ENCODE measurements around the gene RHCG. TPM values are rescaled to one million over a fixed set of nuclear protein-coding genes. Genes with fewer than 3 reads are reported as not detected.

RHCG gene
- polyA plus RNA-seq, 1 donor from 2014 or later, result not detected

DNA sequence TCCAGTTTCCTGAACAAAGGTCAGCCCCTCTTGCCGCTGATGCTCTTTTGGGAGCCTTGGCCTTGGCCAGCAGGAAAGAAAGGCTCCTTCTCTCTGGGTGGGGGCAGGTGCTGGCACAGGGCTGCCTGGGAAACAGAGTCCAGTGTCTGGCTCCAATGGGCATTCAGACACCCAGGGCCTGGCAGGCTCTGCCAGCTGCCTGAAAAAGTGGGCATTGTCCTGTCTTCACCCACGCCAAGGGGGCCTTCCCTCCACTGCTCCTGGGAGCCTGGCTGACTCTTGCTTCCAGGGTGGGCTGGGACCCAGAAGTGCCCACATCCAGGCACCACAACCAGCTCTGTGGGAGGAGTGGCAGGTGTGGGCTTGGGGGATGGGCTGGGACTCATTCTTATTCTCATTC, 62.7 kb downstream of the RHCG start:
- Mint-ChIP-seq H3K9me3 (no peaks in the 10 kb centered on the region), H3K36me3 (no peaks in the 10 kb centered on the region), H3K27me3 (peaks cover 3% of the 10 kb centered on the region), H3K4me3 (no peak overlapping the region), H3K27ac (no peak overlapping the region), H3K4me1 (peaks cover 7 to 11% (median 7%) of the 10 kb centered on the region in 3 donors)

DNA sequence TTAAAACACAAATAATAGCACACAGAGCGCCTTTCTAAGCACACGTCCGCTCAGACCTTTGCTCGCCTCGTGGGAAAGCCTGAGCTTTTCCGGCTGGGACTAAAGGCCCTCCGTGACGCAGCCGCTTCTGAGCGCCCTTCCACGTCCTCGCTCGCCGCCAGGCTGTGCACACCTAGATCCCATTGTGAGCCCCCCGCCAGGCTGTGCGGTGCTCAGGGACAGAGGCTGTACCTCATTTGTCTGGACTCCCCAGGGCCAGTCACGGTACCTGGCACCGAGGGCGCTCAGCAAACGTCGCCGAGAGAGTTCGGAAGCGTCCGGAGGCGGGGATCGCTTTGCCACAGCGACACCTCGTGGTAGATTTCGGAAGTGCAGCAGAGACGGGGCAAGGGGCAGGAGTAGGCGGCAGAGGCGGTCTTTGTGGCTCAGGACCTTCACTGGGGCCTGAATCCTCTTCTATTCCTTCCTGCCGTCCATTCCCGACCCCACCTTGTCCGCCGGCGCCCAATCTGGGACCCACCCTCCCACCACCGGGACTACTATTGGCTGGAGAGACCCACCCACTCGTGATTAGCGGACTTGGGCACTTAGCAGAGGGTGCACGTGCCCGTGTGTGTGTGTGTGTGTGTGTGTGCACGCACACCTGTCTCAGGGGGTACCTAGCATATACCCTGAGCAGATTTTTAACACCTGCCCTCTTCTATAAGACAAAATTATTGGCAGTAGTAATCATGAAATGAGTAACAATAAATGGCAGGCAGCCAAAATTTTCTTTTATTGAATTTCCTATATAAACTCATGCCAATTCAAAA, 65.6 kb downstream of the RHCG start:
- H3K36me3 Mint-ChIP-seq, result no peaks in the 10 kb centered on the region
- peaks cover 3% of the 10 kb centered on the region for H3K27me3 Mint-ChIP-seq
- peak overlapping the region; percentile 73 to 93 (median 87) for H3K4me3 Mint-ChIP-seq
- H3K4me1 Mint-ChIP-seq, result peaks cover 5 to 7% (median 6%) of the 10 kb centered on the region in 3 donors
- H3K27ac Mint-ChIP-seq, result peak overlapping the region in 1 of 3 donors; percentile 50
- H3K9me3 Mint-ChIP-seq, result no peaks in the 10 kb centered on the region

DNA sequence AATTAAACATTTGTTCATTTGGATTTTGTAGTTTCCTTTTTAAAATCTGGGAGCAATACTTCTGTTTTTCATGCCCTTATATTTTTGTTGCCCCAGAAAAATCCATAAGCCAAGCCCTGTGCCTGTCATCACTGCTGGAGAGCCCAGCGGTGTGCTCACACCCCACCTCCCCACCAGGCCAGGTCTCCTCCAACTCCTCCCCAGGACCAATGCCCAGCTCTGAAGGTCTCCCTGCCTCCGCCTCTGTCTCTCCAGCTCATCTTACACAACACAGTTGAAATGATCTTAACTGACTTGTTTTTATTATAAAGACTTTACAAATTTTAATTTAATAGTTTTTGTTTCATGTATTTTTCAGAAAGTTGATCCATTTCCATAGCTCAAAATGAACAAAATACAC, 66.4 kb downstream of the RHCG start:
- Mint-ChIP-seq H3K4me1 (peaks cover 5 to 7% (median 6%) of the 10 kb centered on the region in 3 donors), H3K4me3 (no peak overlapping the region), H3K36me3 (no peaks in the 10 kb centered on the region), H3K27ac (no peak overlapping the region), H3K9me3 (no peaks in the 10 kb centered on the region), H3K27me3 (peaks cover 3% of the 10 kb centered on the region)

DNA sequence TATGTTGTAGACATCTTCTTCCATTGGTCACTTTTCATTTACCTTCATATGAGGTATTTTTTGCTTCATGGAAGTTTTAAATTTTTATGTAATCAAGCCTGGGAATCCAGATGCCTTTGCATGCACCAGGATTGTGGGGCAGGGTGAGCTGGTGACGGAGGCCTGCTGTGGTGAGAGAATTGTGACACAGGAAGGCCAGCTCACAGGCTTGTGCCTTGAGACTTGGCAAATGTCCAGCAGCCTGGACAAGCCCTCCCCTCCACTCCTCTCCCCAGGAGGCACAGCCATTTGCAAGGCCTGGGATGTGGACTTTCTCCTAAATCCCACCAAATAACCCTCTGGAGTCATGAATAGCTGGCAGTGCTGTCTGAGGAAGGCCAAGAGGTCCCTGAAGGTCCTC, 67.4 kb downstream of the RHCG start:
- H3K27me3 Mint-ChIP-seq, result peaks cover 1% of the 10 kb centered on the region
- H3K27ac Mint-ChIP-seq, result no peak overlapping the region
- no peaks in the 10 kb centered on the region for H3K36me3 Mint-ChIP-seq

DNA sequence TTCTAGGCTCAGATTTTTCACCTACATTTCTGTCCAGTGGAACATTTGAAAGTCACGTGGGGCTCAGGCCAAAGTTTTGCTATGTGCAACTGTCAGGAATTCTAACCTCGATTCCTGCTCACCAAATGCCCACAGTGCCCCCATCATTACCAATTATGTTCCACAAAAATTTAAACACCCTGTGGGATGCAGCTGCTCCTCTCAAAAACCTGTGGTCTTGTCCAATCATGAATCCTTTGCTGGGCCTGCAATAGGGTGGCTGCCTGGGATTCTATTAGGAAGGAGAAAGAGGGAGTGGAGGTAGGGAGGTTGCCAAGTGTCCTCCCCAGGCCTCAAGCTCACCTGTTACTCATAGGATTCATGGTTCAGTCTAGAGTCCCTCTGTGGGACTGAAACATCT, 68.1 kb downstream of the RHCG start:
- H3K27ac Mint-ChIP-seq, result no peak overlapping the region
- H3K36me3 Mint-ChIP-seq, result no peaks in the 10 kb centered on the region
- H3K9me3 Mint-ChIP-seq, result no peaks in the 10 kb centered on the region
- no peak overlapping the region for H3K4me3 Mint-ChIP-seq
- peaks cover 1% of the 10 kb centered on the region for H3K27me3 Mint-ChIP-seq
- H3K4me1 Mint-ChIP-seq, result peaks cover 5 to 7% (median 6%) of the 10 kb centered on the region in 3 donors

More for the DNA sequence above, 67.4 kb downstream of the RHCG start:
- Mint-ChIP-seq H3K9me3 (no peaks in the 10 kb centered on the region), H3K4me3 (peak overlapping the region in 1 of 4 donors; percentile 4), H3K4me1 (peaks cover 5 to 7% (median 6%) of the 10 kb centered on the region in 3 donors)

DNA sequence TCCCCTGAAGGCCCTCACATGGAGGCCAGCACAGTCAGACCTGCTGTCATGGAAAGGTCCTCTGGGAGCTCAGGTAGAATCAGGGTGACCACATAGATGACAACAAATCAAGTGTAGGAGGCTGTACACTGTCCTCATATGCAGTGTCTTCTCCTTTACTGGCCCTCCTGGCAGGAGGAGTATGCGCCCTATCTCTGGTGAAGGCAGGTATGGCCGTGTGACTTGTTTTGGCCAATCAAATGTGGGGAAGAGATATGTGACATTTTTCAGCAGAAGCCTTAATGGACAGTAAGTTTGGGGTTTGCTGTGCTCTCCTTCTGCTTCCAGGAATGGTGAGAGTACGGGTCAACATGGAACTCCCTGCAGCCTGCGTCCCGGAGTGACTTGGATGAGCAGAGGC, 69.9 kb downstream of the RHCG start:
- H3K4me1 Mint-ChIP-seq, result peaks cover 5 to 7% (median 6%) of the 10 kb centered on the region in 3 donors
- H3K4me3 Mint-ChIP-seq, result no peak overlapping the region
- no peaks in the 10 kb centered on the region for H3K36me3 Mint-ChIP-seq
- peaks cover 9% of the 10 kb centered on the region for H3K27me3 Mint-ChIP-seq
- H3K9me3 Mint-ChIP-seq, result no peaks in the 10 kb centered on the region
- no peak overlapping the region for H3K27ac Mint-ChIP-seq

DNA sequence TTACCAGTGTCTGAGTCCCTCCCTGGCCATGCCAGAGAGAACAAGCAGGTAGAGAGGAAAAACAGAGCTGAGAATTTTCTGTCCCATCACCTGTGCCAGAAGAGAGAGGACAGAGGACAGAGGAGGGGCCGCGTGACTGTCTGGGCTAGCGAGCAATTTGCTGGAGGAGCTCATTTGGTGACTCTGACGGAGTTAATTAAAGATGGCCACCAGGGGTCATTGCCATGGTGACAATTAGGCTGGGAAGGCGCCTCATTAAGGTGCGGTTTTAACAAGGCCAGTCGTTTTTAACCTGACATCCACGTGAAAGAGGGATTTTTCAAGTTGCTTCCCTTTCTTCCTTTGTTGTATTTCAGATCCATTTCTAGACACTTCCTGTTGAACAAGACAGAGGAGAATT, 72.4 kb downstream of the RHCG start:
- Mint-ChIP-seq H3K36me3 (no peaks in the 10 kb centered on the region), H3K4me3 (no peak overlapping the region), H3K27me3 (peaks cover 18% of the 10 kb centered on the region), H3K4me1 (no peaks in the 10 kb centered on the region), H3K9me3 (no peaks in the 10 kb centered on the region), H3K27ac (no peak overlapping the region)

Other genes with a start within 250 kb of the RHCG start
- gene POLG, start 161.8 kb downstream of the RHCG start, polyA plus RNA-seq, result 46.5 TPM
- gene TICRR, start 78.9 kb upstream of the RHCG start, polyA plus RNA-seq, result not detected
- gene KIF7, start 158.9 kb upstream of the RHCG start, polyA plus RNA-seq, result not detected
- not detected for gene PLIN1, start 182.8 kb upstream of the RHCG start, polyA plus RNA-seq
- gene PEX11A, start 194.2 kb upstream of the RHCG start, polyA plus RNA-seq, result 1.3 TPM
- gene WDR93, start 194.2 kb upstream of the RHCG start, polyA plus RNA-seq, result not detected